Tibial nerve (tissue), 4 donors: ENCODE data around the gene PIK3CD. TPM values are rescaled to one million over a fixed set of nuclear protein-coding genes. Genes with fewer than 3 reads are reported as not detected.

Source experiments
- DNase-seq, 2 donors: peaks; one replicate each; pipeline ENCODE4 v3.0.0-alpha.2; 2019; ENCODE audit warnings: low spot score in 2 of 2
- H3K27ac ChIP-seq, 4 donors: fragments of 200-600 bp; sonication (generic) in 3 of 4; one replicate each; pipeline ENCODE4 v1.5.1; 2017 to 2019; ENCODE audit warnings: mild to moderate bottlenecking in 1 of 4
- H3K27me3 ChIP-seq, 2 donors: fragments of 200-600 bp; sonication (generic) in 1 of 2; one replicate each; pipeline versions ENCODE4 v1.5.1 to v1.6.0; 2017 to 2019
- H3K36me3 ChIP-seq, 3 donors: fragments of 200-600 bp; sonication (generic); one replicate each; pipeline ENCODE4 v1.5.1; 2018 to 2019
- H3K4me1 ChIP-seq, 4 donors: fragments of 200-600 bp; sonication (generic) in 3 of 4; one replicate each; pipeline ENCODE4 v1.5.1; 2017 to 2019
- H3K4me3 ChIP-seq, 4 donors: fragments of 200-600 bp; sonication (generic) in 3 of 4; one replicate each; pipeline ENCODE4 v1.5.1; 2017 to 2019; ENCODE audit warnings: mild to moderate bottlenecking in 1 of 4, moderate library complexity in 1 of 4
- H3K9me3 ChIP-seq, 4 donors: fragments of 200-600 bp; sonication (generic) in 3 of 4; one replicate each; pipeline ENCODE4 v1.5.1; 2017 to 2019
- EP300 ChIP-seq, 2 donors: sonication (generic); formaldehyde crosslinking; IDR thresholded peaks; one replicate each; pipeline ENCODE4 v1.6.1; 2017; ENCODE audit warnings: antibody characterized with exemption in 2 of 2, mild to moderate bottlenecking in 1 of 2
- POLR2A ChIP-seq, 2 donors: fragments of 450-650 bp; IDR thresholded peaks; one replicate each; pipeline ENCODE4 v1.6.1; 2017; ENCODE audit warnings: antibody characterized with exemption in 2 of 2, mild to moderate bottlenecking in 2 of 2, moderate library complexity in 2 of 2
- WGBS, 2 donors: methylation state at CpG; one replicate each; pipeline ENCODE4 v1.1.5; 2018; 5-methylcytosine and 5-hydroxymethylcytosine counted together
- total RNA-seq, 4 donors: library from RNA; depleted of rRNA; stranded (reverse); fragments of >200 nt; gene quantifications; one replicate each; pipeline ENCODE4 v1.1.0, GENCODE V29; 2016
- TF ChIP-seq, protein P1 (sequence below), 5 experiments: fragments of 200-600 bp in 3 of 5; fragments of 450-650 bp in 2 of 5; sonication (generic) in 3 of 5; IDR thresholded peaks; one replicate each; pipeline ENCODE4 v1.5.1; 2016 to 2019; ENCODE audit warnings: antibody characterized with exemption in 5 of 5, mild to moderate bottlenecking in 3 of 5, moderate library complexity in 2 of 5

Gene PIK3CD
- total RNA-seq, 4 donors from 2014 or later = 6.9 to 18.0 (median 10.2) TPM

DNA sequence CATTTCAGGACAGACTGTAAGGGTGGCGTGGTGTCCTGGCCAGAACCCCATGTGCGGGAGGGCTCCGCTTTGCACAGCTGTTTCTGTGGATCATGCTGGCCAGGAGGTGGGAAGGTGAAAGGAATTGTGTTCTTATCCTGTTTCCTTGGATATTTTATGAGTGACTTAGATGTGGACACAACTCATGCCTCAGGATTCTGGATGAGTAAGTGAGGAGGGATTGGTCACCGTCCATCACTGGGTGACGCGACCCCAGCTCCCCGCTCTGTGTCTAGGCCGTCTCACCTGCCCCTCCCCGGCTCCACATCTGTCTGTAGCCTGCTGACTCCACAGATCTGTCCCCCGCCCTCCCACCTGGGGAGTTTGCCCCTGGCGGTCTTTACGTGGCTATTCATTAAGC lies 48.8 kb downstream of the PIK3CD start:
- no peaks in the 10 kb centered on the region for H3K9me3 ChIP-seq
- H3K27me3 ChIP-seq = no peaks in the 10 kb centered on the region
- WGBS, 2 donors = 88 to 90% methylated on average over 12 of the region's 12 CpGs
- H3K4me1 ChIP-seq = no peaks in the 10 kb centered on the region
- TF ChIP-seq POLR2A (IDR thresholded peaks at IDR 0.05) = no peak
- TF ChIP-seq, protein P1, sequence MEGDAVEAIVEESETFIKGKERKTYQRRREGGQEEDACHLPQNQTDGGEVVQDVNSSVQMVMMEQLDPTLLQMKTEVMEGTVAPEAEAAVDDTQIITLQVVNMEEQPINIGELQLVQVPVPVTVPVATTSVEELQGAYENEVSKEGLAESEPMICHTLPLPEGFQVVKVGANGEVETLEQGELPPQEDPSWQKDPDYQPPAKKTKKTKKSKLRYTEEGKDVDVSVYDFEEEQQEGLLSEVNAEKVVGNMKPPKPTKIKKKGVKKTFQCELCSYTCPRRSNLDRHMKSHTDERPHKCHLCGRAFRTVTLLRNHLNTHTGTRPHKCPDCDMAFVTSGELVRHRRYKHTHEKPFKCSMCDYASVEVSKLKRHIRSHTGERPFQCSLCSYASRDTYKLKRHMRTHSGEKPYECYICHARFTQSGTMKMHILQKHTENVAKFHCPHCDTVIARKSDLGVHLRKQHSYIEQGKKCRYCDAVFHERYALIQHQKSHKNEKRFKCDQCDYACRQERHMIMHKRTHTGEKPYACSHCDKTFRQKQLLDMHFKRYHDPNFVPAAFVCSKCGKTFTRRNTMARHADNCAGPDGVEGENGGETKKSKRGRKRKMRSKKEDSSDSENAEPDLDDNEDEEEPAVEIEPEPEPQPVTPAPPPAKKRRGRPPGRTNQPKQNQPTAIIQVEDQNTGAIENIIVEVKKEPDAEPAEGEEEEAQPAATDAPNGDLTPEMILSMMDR (IDR thresholded peaks at IDR 0.05) = no peak
- no peak for TF ChIP-seq EP300 (IDR thresholded peaks at IDR 0.05)
- H3K36me3 ChIP-seq = no peaks in the 10 kb centered on the region
- no peak for DNase-seq
- H3K27ac ChIP-seq = no peak overlapping the region
- no peak overlapping the region for H3K4me3 ChIP-seq

DNA sequence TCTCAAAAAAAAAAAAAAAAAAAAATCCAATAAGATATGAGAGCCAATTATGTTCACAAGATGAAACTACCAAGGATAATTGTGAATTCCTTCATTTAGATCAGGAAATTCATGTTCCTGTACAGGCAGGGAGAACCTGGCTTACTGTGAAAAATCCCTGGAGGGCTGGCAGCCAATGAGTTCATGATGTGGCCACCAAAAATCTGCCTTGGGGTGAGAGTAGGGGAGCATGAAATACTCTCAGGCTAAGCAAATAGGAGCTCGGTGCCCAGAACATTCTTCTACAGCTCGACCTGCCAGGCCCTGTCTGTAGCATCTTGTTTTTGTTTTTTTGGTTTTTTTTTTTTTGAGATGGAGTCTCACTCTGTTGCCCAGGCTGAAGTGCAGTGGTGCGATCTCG lies 50.1 kb downstream of the PIK3CD start:
- no peak overlapping the region for H3K27ac ChIP-seq
- TF ChIP-seq, protein P1 (IDR thresholded peaks at IDR 0.05) = no peak
- no peaks in the 10 kb centered on the region for H3K36me3 ChIP-seq
- no peaks in the 10 kb centered on the region for H3K27me3 ChIP-seq
- no peak for DNase-seq
- no peaks in the 10 kb centered on the region for H3K4me1 ChIP-seq
- 81 to 94% methylated on average over 4 of the region's 4 CpGs for WGBS, 2 donors
- no peak overlapping the region for H3K4me3 ChIP-seq
- no peaks in the 10 kb centered on the region for H3K9me3 ChIP-seq

DNA sequence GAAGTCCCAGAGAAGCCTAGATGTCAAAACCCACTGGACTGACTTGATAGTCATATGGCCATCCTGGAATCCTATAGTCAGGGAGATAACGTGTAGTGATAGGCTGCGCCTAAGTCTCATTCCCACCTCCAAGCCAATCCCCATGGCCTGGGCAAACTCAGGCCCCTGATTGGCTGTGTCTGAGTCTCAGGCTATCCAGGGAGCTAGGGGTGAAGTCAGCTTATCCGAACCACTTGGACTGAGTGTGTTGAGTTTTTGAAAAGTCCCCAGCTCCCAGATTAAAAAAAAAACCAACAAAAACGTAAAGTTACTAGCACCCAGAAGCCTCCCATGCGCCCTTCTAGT lies 51.6 kb downstream of the PIK3CD start:
- H3K4me1 ChIP-seq = no peaks in the 10 kb centered on the region
- no peak for DNase-seq
- H3K4me3 ChIP-seq = no peak overlapping the region
- no peaks in the 10 kb centered on the region for H3K27me3 ChIP-seq
- 88 to 90% methylated on average over 5 of the region's 5 CpGs for WGBS, 2 donors
- H3K27ac ChIP-seq = no peak overlapping the region
- H3K9me3 ChIP-seq = no peaks in the 10 kb centered on the region
- no peaks in the 10 kb centered on the region for H3K36me3 ChIP-seq
- TF ChIP-seq EP300 (IDR thresholded peaks at IDR 0.05) (no peak), POLR2A (IDR thresholded peaks at IDR 0.05) (no peak)
- TF ChIP-seq, protein P1 (IDR thresholded peaks at IDR 0.05) = no peak

DNA sequence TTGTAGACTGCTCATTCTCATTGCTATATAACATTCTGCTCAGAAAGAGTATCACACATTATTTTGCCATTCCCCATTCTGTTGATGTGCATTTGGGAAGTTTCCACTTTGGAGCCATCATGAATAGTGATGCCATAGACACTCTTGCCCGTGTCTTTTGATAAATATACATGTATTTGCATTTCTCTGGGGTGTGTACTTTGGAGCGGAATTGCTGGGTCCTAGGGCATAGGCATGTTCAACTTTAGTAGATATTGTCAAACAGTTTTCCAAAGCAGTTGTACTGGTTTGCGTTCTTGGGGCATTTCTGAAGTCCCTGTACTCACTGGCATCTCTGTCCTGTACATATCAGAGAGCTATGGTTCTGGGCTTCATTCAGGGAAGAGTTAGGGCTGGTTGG lies 52.1 kb downstream of the PIK3CD start:
- H3K4me3 ChIP-seq = no peak overlapping the region
- H3K9me3 ChIP-seq = no peaks in the 10 kb centered on the region
- TF ChIP-seq, protein P1 (IDR thresholded peaks at IDR 0.05) = no peak
- TF ChIP-seq EP300 (IDR thresholded peaks at IDR 0.05) (no peak), POLR2A (IDR thresholded peaks at IDR 0.05) (no peak)
- DNase-seq = no peak
- H3K4me1 ChIP-seq = no peaks in the 10 kb centered on the region
- WGBS, 2 donors = 95 to 100% methylated on average over 3 of the region's 3 CpGs
- no peaks in the 10 kb centered on the region for H3K27me3 ChIP-seq
- H3K36me3 ChIP-seq = no peaks in the 10 kb centered on the region
- H3K27ac ChIP-seq = no peak overlapping the region

DNA sequence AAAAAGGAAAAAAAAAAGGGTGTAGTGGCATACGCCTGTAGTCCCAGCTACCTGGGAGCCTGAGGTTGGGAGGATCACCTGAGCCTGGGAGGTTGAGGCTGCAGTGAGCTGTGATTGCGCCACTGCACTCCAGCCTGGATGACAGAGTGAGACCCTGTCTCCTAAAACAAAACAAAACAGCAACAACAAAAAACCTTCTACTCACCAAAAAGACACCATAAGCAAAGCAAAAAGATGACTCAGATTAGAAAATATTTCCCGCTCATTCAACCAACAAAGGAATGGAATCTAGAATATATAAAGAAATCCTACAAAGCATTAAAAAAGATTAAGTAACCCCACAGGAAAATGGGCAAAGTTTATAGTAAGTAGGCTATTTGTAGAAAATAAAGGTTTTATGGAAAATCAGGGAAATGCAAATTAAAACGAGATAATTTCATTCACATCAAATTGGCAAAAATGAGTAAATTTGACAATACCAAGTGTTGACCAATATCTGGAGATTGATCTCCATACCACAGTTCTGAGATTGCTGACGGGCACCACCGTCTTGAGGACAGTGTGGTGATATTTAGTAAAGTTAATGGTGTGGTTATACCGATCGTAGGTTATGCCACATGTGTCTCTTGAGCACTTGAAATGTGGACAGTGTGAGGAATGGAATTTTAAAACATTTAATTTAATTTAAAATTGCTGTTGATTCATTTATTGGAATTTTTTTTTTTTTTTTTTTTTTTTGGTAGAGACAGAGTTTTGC lies 54.0 kb downstream of the PIK3CD start:
- 88 to 90% methylated on average over 8 of the region's 8 CpGs for WGBS, 2 donors
- peaks cover 0 to 7% (median 0%) of the 10 kb centered on the region in 3 donors for H3K36me3 ChIP-seq
- no peak for TF ChIP-seq EP300 (IDR thresholded peaks at IDR 0.05)
- TF ChIP-seq, protein P1 (IDR thresholded peaks at IDR 0.05) = no peak
- no peak for TF ChIP-seq POLR2A (IDR thresholded peaks at IDR 0.05)

More for the DNA sequence above, 54.0 kb downstream of the PIK3CD start:
- no peak for DNase-seq
- H3K4me1 ChIP-seq = no peaks in the 10 kb centered on the region
- H3K4me3 ChIP-seq = no peak overlapping the region
- no peak overlapping the region for H3K27ac ChIP-seq
- no peaks in the 10 kb centered on the region for H3K9me3 ChIP-seq
- H3K27me3 ChIP-seq = no peaks in the 10 kb centered on the region
